ENCODE measurements around the gene FOXI1.

DNA sequence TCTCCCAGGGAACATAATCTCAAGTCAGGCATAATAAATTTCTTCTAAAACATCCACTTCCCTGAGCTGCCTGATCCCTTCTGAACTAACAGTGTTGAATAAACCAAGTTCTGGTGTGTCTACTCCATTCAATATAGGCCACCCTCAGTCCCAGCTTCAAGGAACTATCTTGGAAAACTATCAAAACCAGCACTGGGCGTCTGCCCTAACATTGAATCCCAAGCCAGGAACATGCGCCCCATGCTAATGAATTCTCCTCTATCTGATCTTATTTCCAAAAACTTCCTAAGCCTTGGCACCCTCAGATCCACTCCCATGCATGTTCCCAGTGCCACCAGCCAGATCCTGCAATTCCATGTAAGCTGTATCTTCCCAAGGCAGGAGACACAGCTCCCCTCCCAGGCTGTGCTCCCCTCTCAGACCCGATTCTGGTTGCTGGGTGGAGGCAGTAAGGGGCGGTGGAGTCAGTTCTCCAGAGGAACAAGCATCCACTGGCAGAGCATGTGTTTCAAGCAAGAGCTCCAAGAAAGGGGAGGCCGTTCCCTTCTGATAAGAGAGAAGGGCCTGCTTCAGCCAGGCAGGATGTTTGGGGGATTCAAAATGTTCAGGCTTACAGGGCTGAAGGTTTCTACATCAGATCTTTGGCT, 13.1 kb upstream of the FOXI1 start:
- TF ChIP-seq CTCF (IDR thresholded peaks at IDR 0.05; ENCODE audit: insufficient read depth, low read length, poor library complexity, severe bottlenecking) (no peak), EZH2phosphoT487 (conservative IDR thresholded peaks at IDR 0.05; ENCODE audit: low read length) (no peak)
